BJ (cell line): ENCODE data around the gene C11orf58. TPM values are rescaled to one million over a fixed set of nuclear protein-coding genes. Genes with fewer than 3 reads are reported as not detected.
A peak's percentile ranks its signal among the peaks of the same experiment; 100 is the strongest.

Experiments
- CTCF ChIA-PET: fragments of 350-600 bp; formaldehyde crosslinking; extraction: SDS; loops from one replicate; lab custom pipeline; 2021; ENCODE audit warnings: antibody characterized with exemption, inconsistent platforms; lab: Yijun Ruan, JAX
- POLR2A ChIA-PET: fragments of 300-600 bp; sonication (Branson Sonifier 250); formaldehyde crosslinking; extraction: SDS; loops from one replicate; lab custom pipeline; 2021; ENCODE audit warnings: antibody characterized with exemption; lab: Charles Lee
- DNase-seq: peaks from one replicate; pipeline ENCODE4 v3.0.0-alpha.2; 2011; ENCODE audit warnings: low read depth
- H3K27me3 ChIP-seq: 2 replicates; pipeline ENCODE4 v1.6.0; 2011; ENCODE audit warnings: low read length; ENCODE audit not compliant: control insufficient read depth, insufficient read depth
- H3K36me3 ChIP-seq: 2 replicates; pipeline ENCODE4 v1.5.1; 2011; ENCODE audit warnings: low read length; ENCODE audit not compliant: control insufficient read depth, insufficient read depth
- H3K4me3 ChIP-seq: 2 replicates; pipeline ENCODE4 v1.5.1; 2011; ENCODE audit warnings: low read depth, mild to moderate bottlenecking, control low read depth, low read length
- CTCF ChIP-seq: IDR thresholded peaks from 2 replicates; pipeline ENCODE4 v1.5.1; 2011; ENCODE audit warnings: low read depth, mild to moderate bottlenecking, control low read depth, inconsistent platforms, low read length, moderate library complexity; ENCODE audit not compliant: insufficient read depth
- polyA plus RNA-seq: library from polyadenylated mRNA; depleted of rRNA; stranded (reverse); fragments of >200 nt; gene quantifications from 2 replicates; pipeline ENCODE4 v1.2.3, GENCODE V29; 2011

Gene C11orf58
- polyA plus RNA-seq, 1 experiment = 115 TPM

- Histone ChIP-seq H3K36me3 (no peaks in the 10 kb centered on the region), H3K27me3 (no peaks in the 10 kb centered on the region), H3K4me3 (no peak overlapping the region)
- ChIA-PET POLR2A (no interaction called here), CTCF (interaction anchor here (0.5 to 2.4 kb wide), 6 partner anchors 10 to 1584 kb away, joined by 3 to 8 read pairs (median 4); no protein-coding TSS in a partner anchor)
- no peak for TF ChIP-seq CTCF
- DNase-seq = peak; percentile 74
These were observed 52.9 kb downstream of the C11orf58 start for GRCh38 chr11:16791191-16791961.

GRCh38 chr11:16792426-16792825 lies 54.0 kb downstream of the C11orf58 start:
- H3K4me3 ChIP-seq = no peak overlapping the region
- ChIA-PET CTCF (interaction anchor here (0.6 to 2.4 kb wide), 5 partner anchors 8 to 464 kb away, joined by 3 to 8 read pairs (median 4); no protein-coding TSS in a partner anchor), POLR2A (no interaction called here)
- H3K27me3 ChIP-seq = no peaks in the 10 kb centered on the region
- DNase-seq = no peak
- H3K36me3 ChIP-seq = no peaks in the 10 kb centered on the region
- no peak for TF ChIP-seq CTCF

GRCh38 chr11:16793009-16793408 lies 54.6 kb downstream of the C11orf58 start:
- Histone ChIP-seq H3K4me3 (no peak overlapping the region), H3K27me3 (no peaks in the 10 kb centered on the region), H3K36me3 (no peaks in the 10 kb centered on the region)
- ChIA-PET CTCF (interaction anchor here (0.6 to 1.6 kb wide), 5 partner anchors 8 to 946 kb away, joined by 3 to 4 read pairs (median 3); no protein-coding TSS in a partner anchor), POLR2A (no interaction called here)
- no peak for DNase-seq
- TF ChIP-seq CTCF = no peak

GRCh38 chr11:16793511-16793910 lies 55.1 kb downstream of the C11orf58 start:
- no peaks in the 10 kb centered on the region for H3K36me3 ChIP-seq
- no peaks in the 10 kb centered on the region for H3K27me3 ChIP-seq
- TF ChIP-seq CTCF = no peak
- no peak overlapping the region for H3K4me3 ChIP-seq
- CTCF ChIA-PET = interaction anchor here (0.6 to 1.6 kb wide), 4 partner anchors 9 to 946 kb away, joined by 3 to 4 read pairs (median 4); no protein-coding TSS in a partner anchor
- no peak for DNase-seq
- POLR2A ChIA-PET = no interaction called here

GRCh38 chr11:16794047-16794818 lies 55.8 kb downstream of the C11orf58 start:
- no peaks in the 10 kb centered on the region for H3K36me3 ChIP-seq
- POLR2A ChIA-PET = no interaction called here
- H3K27me3 ChIP-seq = no peaks in the 10 kb centered on the region
- no peak for DNase-seq
- H3K4me3 ChIP-seq = no peak overlapping the region
- CTCF ChIA-PET = interaction anchor here (1.1 to 1.5 kb wide), 2 partner anchors 8 to 24 kb away, joined by 3 to 4 read pairs; no protein-coding TSS in a partner anchor
- no peak for TF ChIP-seq CTCF
